ENCODE results near the gene EMCN. TPM values are rescaled to one million over a fixed set of nuclear protein-coding genes. Genes with fewer than 3 reads are reported as not detected.

EMCN gene
- total and polyA plus RNA-seq, 2 of the 8 experiments (the other 6 are each of a cell fraction or from before 2014, with no cell fraction given): not detected

DNA sequence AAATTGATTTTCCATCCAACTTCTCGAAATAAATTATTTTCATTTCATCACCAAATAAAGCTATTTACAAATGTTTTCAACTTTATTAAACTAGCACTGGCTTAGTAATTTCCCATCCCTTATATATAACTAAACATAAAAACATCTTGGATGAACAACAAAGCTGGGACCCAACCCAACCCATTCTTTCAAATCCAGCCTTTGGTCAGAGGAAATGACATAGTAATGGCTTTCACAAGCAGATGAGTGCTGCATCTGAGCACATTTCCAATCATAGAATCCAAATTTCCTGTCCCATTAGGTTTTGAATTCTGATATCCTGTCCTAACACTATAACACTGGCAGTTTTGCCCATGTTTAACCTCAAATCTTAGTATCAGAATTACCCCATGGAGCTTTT is 7.9 kb upstream of the EMCN start:
- FAIRE-seq (no peak), DNase-seq (ENCODE audit: low read depth in 1 of 2, low spot score in 2 of 2) (no peak)
- Histone ChIP-seq H3K27me3 (replicated peaks in 1 of 4; ENCODE audit: control insufficient read depth in 3 of 4, extremely low read depth in 1 of 4, insufficient read depth in 3 of 4, low read length in 3 of 4) (no peaks in the 10 kb centered on the region), H3K14ac (ENCODE audit: insufficient read length) (no peak overlapping the region), H2BK20ac (ENCODE audit: low read length) (no peak overlapping the region), H3K4ac (replicated peaks; ENCODE audit: insufficient read length, low read depth, low read length) (no peak overlapping the region), H3K23ac (ENCODE audit: insufficient read length) (no peak overlapping the region), H2BK12ac (ENCODE audit: low read depth, low read length) (no peak overlapping the region), H2BK120ac (replicated peaks; ENCODE audit: low read depth, low read length) (no peak overlapping the region), H3K79me1 (ENCODE audit: low read depth, low read length) (no peaks in the 10 kb centered on the region), H3K36me3 (ENCODE audit: control insufficient read depth in 2 of 4, insufficient read depth in 4 of 4, low read length in 3 of 4) (no peaks in the 10 kb centered on the region), H4K5ac (ENCODE audit: insufficient read length, low read depth, low read length) (no peak overlapping the region), H3K9ac (replicated peaks in 1 of 4; ENCODE audit: extremely low read depth in 1 of 4, low read depth in 3 of 4, low read length in 3 of 4) (no peak overlapping the region), H2BK5ac (ENCODE audit: low read depth, low read length) (no peak overlapping the region), H3K23me2 (ENCODE audit: low read depth, low read length) (no peaks in the 10 kb centered on the region), H3K79me2 (ENCODE audit: control insufficient read depth in 1 of 2, insufficient read depth in 2 of 2, low read length in 2 of 2) (no peaks in the 10 kb centered on the region), H3K18ac (ENCODE audit: extremely low read depth, low read length) (no peak overlapping the region), H4K20me1 (replicated peaks in 1 of 2; ENCODE audit: control insufficient read depth in 1 of 2, insufficient read depth in 2 of 2, low read length in 2 of 2) (no peaks in the 10 kb centered on the region), H4K8ac (ENCODE audit: extremely low read depth, insufficient read depth, low read length) (no peak overlapping the region), H4K91ac (replicated peaks; ENCODE audit: insufficient read length, low read length) (no peak overlapping the region), H3K27ac (ENCODE audit: low read depth, low read length) (no peak overlapping the region), H2BK15ac (ENCODE audit: low read length) (no peak overlapping the region), H3K9me3 (ENCODE audit: insufficient read depth in 2 of 2, low read depth in 1 of 2, low read length in 1 of 2) (no peaks in the 10 kb centered on the region), H2AFZ (ENCODE audit: low read length) (no peak overlapping the region), H3K4me2 (ENCODE audit: insufficient read depth in 1 of 2, low read depth in 2 of 2, low read length in 2 of 2) (no peak overlapping the region), H2AK5ac (ENCODE audit: low read depth, low read length) (no peak overlapping the region), H3K4me1 (replicated peaks in 1 of 4; ENCODE audit: control insufficient read depth in 3 of 4, insufficient read depth in 4 of 4, low read length in 3 of 4) (no peaks in the 10 kb centered on the region), H3K4me3 (ENCODE audit: extremely low read depth in 1 of 4, insufficient read depth in 2 of 4, low read depth in 3 of 4, low read length in 4 of 4) (no peak overlapping the region), H3K56ac (replicated peaks; ENCODE audit: insufficient read length, low read depth, low read length) (no peak overlapping the region)
- WGBS, 2 experiments (ENCODE audit: extremely low coverage in 1 of 2, insufficient coverage in 1 of 2, insufficient read length in 1 of 2, insufficient replicate concordance in 2 of 2, low coverage in 1 of 2, low lambda C conversion rate in 2 of 2, missing lambda C conversion rate in 1 of 2): 88 to 100% methylated on average over 1 of the region's 1 CpG
- ChIA-PET POLR2A (ENCODE audit: partially characterized antibody) (no interaction called here), CTCF (ENCODE audit: partially characterized antibody) (interaction anchor here (1.2 kb wide), 1 partner anchor 24 kb away, joined by 4 read pairs; no protein-coding TSS in a partner anchor)
- TF ChIP-seq RBBP5 (IDR thresholded peaks at IDR 0.05; ENCODE audit: borderline replicate concordance, low read depth, low read length) (no peak), TAF7 (optimal IDR thresholded peaks at IDR 0.05; ENCODE audit: borderline replicate concordance, low read depth, low read length) (no peak), CBX5 (IDR thresholded peaks at IDR 0.05; ENCODE audit: low read depth, low read length) (no peak), TCF12 (IDR thresholded peaks at IDR 0.05; ENCODE audit: low read depth, low read length) (no peak), ASH2L (IDR thresholded peaks at IDR 0.05; ENCODE audit: low read length) (no peak), MAFK (IDR thresholded peaks at IDR 0.05; ENCODE audit: low read depth, low read length) (no peak), KDM5A (IDR thresholded peaks at IDR 0.05; ENCODE audit: low read length) (no peak), SIRT6 (IDR thresholded peaks at IDR 0.05; ENCODE audit: low read length) (no peak), SAP30 (IDR thresholded peaks at IDR 0.05; ENCODE audit: insufficient read depth, insufficient replicate concordance, low read length) (no peak), RNF2 (IDR thresholded peaks at IDR 0.05; ENCODE audit: borderline replicate concordance, low read depth, low read length, missing control alignments, poor library complexity, severe bottlenecking) (no peak), SRF (IDR thresholded peaks at IDR 0.05; ENCODE audit: low read depth, low read length) (no peak)
- TF ChIP-seq, protein P1, sequence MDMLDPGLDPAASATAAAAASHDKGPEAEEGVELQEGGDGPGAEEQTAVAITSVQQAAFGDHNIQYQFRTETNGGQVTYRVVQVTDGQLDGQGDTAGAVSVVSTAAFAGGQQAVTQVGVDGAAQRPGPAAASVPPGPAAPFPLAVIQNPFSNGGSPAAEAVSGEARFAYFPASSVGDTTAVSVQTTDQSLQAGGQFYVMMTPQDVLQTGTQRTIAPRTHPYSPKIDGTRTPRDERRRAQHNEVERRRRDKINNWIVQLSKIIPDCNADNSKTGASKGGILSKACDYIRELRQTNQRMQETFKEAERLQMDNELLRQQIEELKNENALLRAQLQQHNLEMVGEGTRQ (IDR thresholded peaks at IDR 0.05; ENCODE audit: low read length): no peak
- TF ChIP-seq, protein P2, sequence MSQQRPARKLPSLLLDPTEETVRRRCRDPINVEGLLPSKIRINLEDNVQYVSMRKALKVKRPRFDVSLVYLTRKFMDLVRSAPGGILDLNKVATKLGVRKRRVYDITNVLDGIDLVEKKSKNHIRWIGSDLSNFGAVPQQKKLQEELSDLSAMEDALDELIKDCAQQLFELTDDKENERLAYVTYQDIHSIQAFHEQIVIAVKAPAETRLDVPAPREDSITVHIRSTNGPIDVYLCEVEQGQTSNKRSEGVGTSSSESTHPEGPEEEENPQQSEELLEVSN (IDR thresholded peaks at IDR 0.05): no peak
